Astrocyte (in vitro differentiated cells and primary cell): ENCODE data around the gene SYT17. TPM values are rescaled to one million over a fixed set of nuclear protein-coding genes. Genes with fewer than 3 reads are reported as not detected.

Source experiments
- DNase-seq: peaks from one replicate; pipeline ENCODE4 v3.0.0-alpha.2; 2010; ENCODE audit warnings: low read depth
- FAIRE-seq: peaks from 2 replicates; lab custom pipeline; 2011; peaks lifted over from hg19 to GRCh38; lab: Jason Lieb, UNC
- H2AFZ ChIP-seq: 2 replicates; pipeline ENCODE4 v1.6.0; 2012; ENCODE audit warnings: low read depth, low read length, inconsistent platforms
- H3K27ac ChIP-seq: 2 replicates; pipeline ENCODE4 v1.5.1; 2011; ENCODE audit warnings: low read depth, low read length, inconsistent platforms
- H3K27me3 ChIP-seq: 2 replicates; pipeline ENCODE4 v1.6.0; 2011; ENCODE audit warnings: low read length, inconsistent platforms; ENCODE audit not compliant: insufficient read depth
- H3K36me3 ChIP-seq: 2 replicates; pipeline ENCODE4 v1.5.1; 2011; ENCODE audit warnings: low read length, inconsistent platforms; ENCODE audit not compliant: insufficient read depth
- H3K4me1 ChIP-seq: 2 replicates; pipeline ENCODE4 v1.5.1; 2011; ENCODE audit warnings: low read length, inconsistent platforms; ENCODE audit not compliant: insufficient read depth
- H3K4me2 ChIP-seq: 2 replicates; pipeline ENCODE4 v1.6.0; 2012; ENCODE audit warnings: low read length, inconsistent platforms
- H3K4me3 ChIP-seq: 2 replicates; pipeline ENCODE4 v1.5.1; 2011; ENCODE audit warnings: low read depth, mild to moderate bottlenecking, low read length, inconsistent platforms; ENCODE audit not compliant: insufficient read depth
- H3K79me2 ChIP-seq: 2 replicates; pipeline ENCODE4 v1.6.0; 2012; ENCODE audit warnings: mild to moderate bottlenecking, low read length, inconsistent platforms; ENCODE audit not compliant: insufficient read depth
- H3K9ac ChIP-seq: 2 replicates; pipeline ENCODE4 v1.6.0; 2012; ENCODE audit warnings: mild to moderate bottlenecking, low read length, inconsistent platforms
- H3K9me3 ChIP-seq: 2 replicates; pipeline ENCODE4 v1.5.1; 2012; ENCODE audit warnings: low read depth, mild to moderate bottlenecking, low read length, inconsistent platforms; ENCODE audit not compliant: insufficient read depth
- H4K20me1 ChIP-seq: 2 replicates; pipeline ENCODE4 v1.6.0; 2012; ENCODE audit warnings: low read length, inconsistent platforms; ENCODE audit not compliant: insufficient read depth
- H3K27ac Mint-ChIP-seq: one replicate; pipeline ENCODE4 v1.8.0; 2021; ENCODE audit warnings: mild to moderate bottlenecking, mixed read lengths; ENCODE audit not compliant: unreplicated experiment
- H3K27me3 Mint-ChIP-seq: one replicate; pipeline ENCODE4 v1.8.0; 2021; ENCODE audit warnings: low read depth, mixed read lengths; ENCODE audit not compliant: unreplicated experiment
- H3K36me3 Mint-ChIP-seq: one replicate; pipeline ENCODE4 v1.8.0; 2021; ENCODE audit warnings: low read depth, mixed read lengths; ENCODE audit not compliant: unreplicated experiment
- H3K4me1 Mint-ChIP-seq: one replicate; pipeline ENCODE4 v1.8.0; 2021; ENCODE audit warnings: low read depth, mixed read lengths; ENCODE audit not compliant: unreplicated experiment
- H3K4me3 Mint-ChIP-seq: one replicate; pipeline ENCODE4 v1.8.0; 2021; ENCODE audit warnings: mild to moderate bottlenecking, moderate library complexity, mixed read lengths; ENCODE audit not compliant: unreplicated experiment
- H3K9me3 Mint-ChIP-seq: one replicate; pipeline ENCODE4 v1.8.0; 2021; ENCODE audit warnings: mild to moderate bottlenecking, mixed read lengths; ENCODE audit not compliant: unreplicated experiment
- EZH2 ChIP-seq: IDR thresholded peaks from 2 replicates; pipeline ENCODE4 v1.6.1; 2012; ENCODE audit warnings: mild to moderate bottlenecking, low read length, inconsistent platforms; ENCODE audit not compliant: insufficient read depth
- total RNA-seq: library from RNA; stranded (reverse); gene quantifications from 2 replicates; pipeline ENCODE4 v1.2.1, GENCODE V29; 2021
- TF ChIP-seq, protein P1 (sequence below): IDR thresholded peaks from 2 replicates; pipeline ENCODE4 v1.5.1; 2011; ENCODE audit warnings: low read depth, mild to moderate bottlenecking, inconsistent platforms, low read length, moderate library complexity; ENCODE audit not compliant: insufficient read depth

Gene SYT17
- total RNA-seq, 1 donor from 2014 or later, result 4.8 TPM

DNA sequence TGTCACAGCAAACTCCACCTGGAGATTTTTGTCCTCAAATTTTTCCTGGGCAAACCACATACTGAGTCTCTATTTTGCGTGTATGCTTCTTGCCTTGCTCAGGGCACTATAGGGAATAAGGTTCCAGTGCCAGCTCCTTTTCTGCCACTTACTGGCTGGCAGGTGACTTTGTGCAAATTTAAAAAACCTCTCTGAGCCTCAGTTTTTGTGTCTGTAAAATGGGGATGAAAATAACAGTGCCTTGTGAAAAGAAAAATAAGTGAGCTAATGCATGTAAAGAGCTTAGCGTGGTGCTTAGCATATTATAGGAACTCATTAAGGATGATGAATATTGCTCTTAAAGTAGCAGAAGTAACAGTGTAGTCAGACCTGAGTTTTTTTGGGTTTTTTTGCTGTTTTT is 137.4 kb downstream of the SYT17 start:
- no peak for TF ChIP-seq EZH2
- TF ChIP-seq, protein P1, sequence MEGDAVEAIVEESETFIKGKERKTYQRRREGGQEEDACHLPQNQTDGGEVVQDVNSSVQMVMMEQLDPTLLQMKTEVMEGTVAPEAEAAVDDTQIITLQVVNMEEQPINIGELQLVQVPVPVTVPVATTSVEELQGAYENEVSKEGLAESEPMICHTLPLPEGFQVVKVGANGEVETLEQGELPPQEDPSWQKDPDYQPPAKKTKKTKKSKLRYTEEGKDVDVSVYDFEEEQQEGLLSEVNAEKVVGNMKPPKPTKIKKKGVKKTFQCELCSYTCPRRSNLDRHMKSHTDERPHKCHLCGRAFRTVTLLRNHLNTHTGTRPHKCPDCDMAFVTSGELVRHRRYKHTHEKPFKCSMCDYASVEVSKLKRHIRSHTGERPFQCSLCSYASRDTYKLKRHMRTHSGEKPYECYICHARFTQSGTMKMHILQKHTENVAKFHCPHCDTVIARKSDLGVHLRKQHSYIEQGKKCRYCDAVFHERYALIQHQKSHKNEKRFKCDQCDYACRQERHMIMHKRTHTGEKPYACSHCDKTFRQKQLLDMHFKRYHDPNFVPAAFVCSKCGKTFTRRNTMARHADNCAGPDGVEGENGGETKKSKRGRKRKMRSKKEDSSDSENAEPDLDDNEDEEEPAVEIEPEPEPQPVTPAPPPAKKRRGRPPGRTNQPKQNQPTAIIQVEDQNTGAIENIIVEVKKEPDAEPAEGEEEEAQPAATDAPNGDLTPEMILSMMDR, result no peak
- Histone ChIP-seq H3K4me2 (no peak overlapping the region), H3K9ac (no peak overlapping the region), H4K20me1 (no peaks in the 10 kb centered on the region), H3K4me3 (no peak overlapping the region), H3K27me3 (no peaks in the 10 kb centered on the region), H3K27ac (no peak overlapping the region), H3K4me1 (no peaks in the 10 kb centered on the region), H3K79me2 (no peaks in the 10 kb centered on the region), H3K36me3 (no peaks in the 10 kb centered on the region), H2AFZ (no peak overlapping the region), H3K9me3 (no peaks in the 10 kb centered on the region)
- Mint-ChIP-seq H3K4me1 (no peaks in the 10 kb centered on the region), H3K27ac (no peak overlapping the region), H3K27me3 (peaks cover 12% of the 10 kb centered on the region), H3K36me3 (no peaks in the 10 kb centered on the region), H3K4me3 (no peak overlapping the region), H3K9me3 (no peaks in the 10 kb centered on the region)
- DNase-seq, result no peak
- FAIRE-seq, result no peak

DNA sequence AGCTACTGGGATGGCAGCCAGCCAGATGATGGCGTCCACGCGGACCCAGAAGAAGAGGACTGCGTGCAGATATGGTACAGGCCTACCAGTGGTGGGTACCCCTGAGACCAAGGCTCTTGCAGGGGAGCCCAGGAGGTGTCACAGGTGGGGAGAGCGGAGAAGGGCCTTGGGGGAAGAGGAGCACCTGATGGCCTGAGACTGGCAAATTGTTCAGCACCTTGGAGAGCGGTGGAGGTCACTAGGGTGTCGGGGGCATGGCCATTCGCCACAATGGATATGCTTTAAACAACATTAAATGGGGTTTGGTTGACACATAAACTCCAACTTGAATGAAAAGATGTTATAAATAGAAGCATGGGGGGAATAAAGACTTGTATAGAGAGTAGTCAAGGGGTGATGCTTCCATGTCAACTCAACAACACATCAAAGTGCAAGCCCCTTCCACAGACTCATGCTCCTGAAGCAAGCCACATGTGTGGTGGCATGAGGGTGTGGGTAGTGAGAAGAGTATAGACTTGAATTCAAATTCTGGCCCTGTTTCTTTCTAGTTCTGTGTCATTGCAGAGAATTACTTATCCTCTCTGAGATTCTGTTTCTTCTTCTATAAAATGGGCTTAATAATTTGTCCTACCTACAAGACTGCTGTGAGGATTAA is 139.7 kb downstream of the SYT17 start:
- DNase-seq, result no peak
- FAIRE-seq, result no peak
- Histone ChIP-seq H3K4me2 (no peak overlapping the region), H3K36me3 (no peaks in the 10 kb centered on the region), H3K27me3 (no peaks in the 10 kb centered on the region), H3K27ac (no peak overlapping the region), H3K4me1 (no peaks in the 10 kb centered on the region), H3K79me2 (no peaks in the 10 kb centered on the region), H3K9ac (no peak overlapping the region), H3K9me3 (no peaks in the 10 kb centered on the region), H4K20me1 (no peaks in the 10 kb centered on the region), H2AFZ (no peak overlapping the region), H3K4me3 (no peak overlapping the region)
- Mint-ChIP-seq H3K4me1 (no peaks in the 10 kb centered on the region), H3K4me3 (no peak overlapping the region), H3K27me3 (peaks cover 5% of the 10 kb centered on the region), H3K9me3 (peaks cover 3% of the 10 kb centered on the region), H3K36me3 (no peaks in the 10 kb centered on the region), H3K27ac (no peak overlapping the region)
- TF ChIP-seq, protein P1, result no peak
- TF ChIP-seq EZH2, result no peak

DNA sequence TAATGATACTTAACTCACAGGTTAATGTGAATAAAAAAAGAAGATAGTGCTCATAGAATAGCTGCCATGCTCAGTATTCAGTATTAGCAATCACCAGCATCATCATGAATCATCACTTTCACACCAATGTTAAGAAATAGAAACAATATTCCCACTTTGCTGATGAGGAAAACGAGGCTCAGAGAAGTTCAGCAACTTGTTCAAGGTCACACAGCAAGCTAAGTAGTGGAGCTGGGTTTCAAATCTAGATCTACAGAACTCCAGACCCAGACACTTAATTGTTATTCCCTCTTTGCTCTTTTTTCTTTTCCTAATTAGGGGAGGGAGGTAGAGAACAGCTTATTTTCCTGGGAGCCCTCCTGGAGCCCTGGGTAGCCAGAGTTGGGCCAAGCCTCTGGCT is 140.4 kb downstream of the SYT17 start:
- Histone ChIP-seq H2AFZ (no peak overlapping the region), H3K9ac (no peak overlapping the region), H3K4me1 (no peaks in the 10 kb centered on the region), H4K20me1 (no peaks in the 10 kb centered on the region), H3K4me2 (no peak overlapping the region), H3K27me3 (no peaks in the 10 kb centered on the region), H3K9me3 (no peaks in the 10 kb centered on the region), H3K36me3 (no peaks in the 10 kb centered on the region), H3K27ac (no peak overlapping the region), H3K79me2 (no peaks in the 10 kb centered on the region), H3K4me3 (no peak overlapping the region)
- no peaks in the 10 kb centered on the region for H3K4me1 Mint-ChIP-seq
- H3K9me3 Mint-ChIP-seq, result peaks cover 3% of the 10 kb centered on the region
- H3K27ac Mint-ChIP-seq, result no peak overlapping the region
- H3K27me3 Mint-ChIP-seq, result peaks cover 5% of the 10 kb centered on the region
- FAIRE-seq (no peak), DNase-seq (no peak)
- TF ChIP-seq EZH2, result no peak
- TF ChIP-seq, protein P1, result no peak
- no peak overlapping the region for H3K4me3 Mint-ChIP-seq
- no peaks in the 10 kb centered on the region for H3K36me3 Mint-ChIP-seq
